ENCODE results near the gene ZNF622. TPM values are rescaled to one million over a fixed set of nuclear protein-coding genes. Genes with fewer than 3 reads are reported as not detected.

The ZNF622 gene
- total and polyA plus RNA-seq, 2 of the 13 experiments (the other 11 are each of a cell fraction or from before 2014, with no cell fraction given) = 12.1 to 44.7 TPM

GRCh38 chr5:16502866-16503265 lies 37.3 kb upstream of the ZNF622 start:
- no peak overlapping the region for H3K9ac ChIP-seq (ENCODE audit: insufficient read depth, low read depth, low read length)
- H3K4me1 ChIP-seq (ENCODE audit: insufficient read depth, low read length) = no peaks in the 10 kb centered on the region
- no peaks in the 10 kb centered on the region; a peak in 1 of 5 replicates for H3K27me3 ChIP-seq (ENCODE audit: control insufficient read depth in 1 of 2, insufficient read depth in 2 of 2, low read length in 2 of 2)
- H3K4me2 ChIP-seq (ENCODE audit: low read depth, low read length) = no peak overlapping the region
- no peak overlapping the region for H3K27ac ChIP-seq (ENCODE audit: extremely low read length, insufficient read depth, low read length)
- in situ Hi-C loops (cut with HindIII; ENCODE audit: extremely low pct_ligation_motif_present, low pct_unique_long_range_greater_than_20kb) = no loop called here
- H3K79me2 ChIP-seq (ENCODE audit: insufficient read depth, low read length) = no peaks in the 10 kb centered on the region
- intact Hi-C loops (cut with micrococcal nuclease; ENCODE audit: unreplicated experiment) = no loop called here
- H3K4me3 ChIP-seq (replicated peaks in 1 of 3; ENCODE audit: insufficient read depth in 1 of 3, low read depth in 2 of 3, low read length in 3 of 3) = no peak overlapping the region
- H4K20me1 ChIP-seq (ENCODE audit: insufficient read depth, low read length) = no peaks in the 10 kb centered on the region
- BruUV-seq (replicated peaks) = no TSS peak
- no peaks in the 10 kb centered on the region for H3K36me3 ChIP-seq (replicated peaks in 1 of 2; ENCODE audit: control insufficient read depth in 1 of 2, insufficient read depth in 2 of 2, low read length in 2 of 2)
- ATAC-seq (no peak), FAIRE-seq (no peak), DNase-seq (ENCODE audit: low spot score) (no peak)
- H3K9me3 ChIP-seq (ENCODE audit: low read length) = no peaks in the 10 kb centered on the region
- no peak overlapping the region for H2AFZ ChIP-seq (ENCODE audit: low read length)
- POLR2A ChIA-PET = no interaction called here
- CTCF ChIA-PET (ENCODE audit: low intra/inter-chr PET ratio, low total read pairs) = no interaction called here
- no peak for TF ChIP-seq ZIK1 (CRISPR knock-in tag; IDR thresholded peaks at IDR 0.05; ENCODE audit: borderline replicate concordance, low read depth)
- no peak for TF ChIP-seq RFX3 (CRISPR knock-in tag; IDR thresholded peaks at IDR 0.05)
- TF ChIP-seq XBP1 (CRISPR knock-in tag; IDR thresholded peaks at IDR 0.05) = no peak
- TF ChIP-seq TBP (CRISPR knock-in tag; IDR thresholded peaks at IDR 0.05) = no peak
- no peak for TF ChIP-seq POGZ (CRISPR knock-in tag; IDR thresholded peaks at IDR 0.05)
- no peak for TF ChIP-seq FOXK1 (CRISPR knock-in tag; IDR thresholded peaks at IDR 0.05; ENCODE audit: borderline replicate concordance, low read depth)
- no peak for TF ChIP-seq PRDM4 (CRISPR knock-in tag; IDR thresholded peaks at IDR 0.05; ENCODE audit: borderline replicate concordance)
- no peak for TF ChIP-seq AKAP8 (CRISPR knock-in tag; IDR thresholded peaks at IDR 0.05)
- no peak for TF ChIP-seq RELA (CRISPR knock-in tag; IDR thresholded peaks at IDR 0.05)
- no peak for TF ChIP-seq ZC3H13 (CRISPR knock-in tag; IDR thresholded peaks at IDR 0.05)
- no peak for TF ChIP-seq LCORL (IDR thresholded peaks at IDR 0.05)
- no peak for TF ChIP-seq LCORL (CRISPR knock-in tag; IDR thresholded peaks at IDR 0.05)
- no peak for TF ChIP-seq MAZ (IDR thresholded peaks at IDR 0.05; ENCODE audit: borderline replicate concordance, low read depth, low read length)
- TF ChIP-seq MAZ (CRISPR knock-in tag; IDR thresholded peaks at IDR 0.05; ENCODE audit: low read depth) = no peak
- no peak for TF ChIP-seq NFKBIZ (CRISPR knock-in tag; IDR thresholded peaks at IDR 0.05)
- WGBS (ENCODE audit: low lambda C conversion rate) = 30% methylated on average over 3 of the region's 3 CpGs

Data from HepG2 (cell line).